GM23338 (cell line): ENCODE data around the gene PAK1. TPM values are rescaled to one million over a fixed set of nuclear protein-coding genes. Genes with fewer than 3 reads are reported as not detected.
A peak's percentile ranks its signal among the peaks of the same experiment; 100 is the strongest.

Source experiments
- ATAC-seq: fragments of 200-7000 bp; cut with Tn5 transposase; 3 replicates; pipeline ENCODE4 v1.9.1; 2020
- DNase-seq: peaks from one replicate; pipeline ENCODE4 v3.0.0-alpha.2; 2015; ENCODE audit warnings: low spot score
- H2AFZ ChIP-seq: fragments of 200-600 bp; sonication (generic); 2 replicates; pipeline ENCODE4 v1.8.0; 2016; ENCODE audit warnings: antibody characterized with exemption, mild to moderate bottlenecking, moderate library complexity
- H3F3A ChIP-seq: fragments of 200-600 bp; sonication (generic); replicated peaks from 2 replicates; pipeline ENCODE4 v1.8.0; 2017; ENCODE audit warnings: antibody characterized with exemption, mixed run types, low read depth
- H3K27ac ChIP-seq: fragments of 200-600 bp; sonication (generic); 2 replicates; pipeline ENCODE4 v1.6.1; 2016; ENCODE audit warnings: low read depth
- H3K27me3 ChIP-seq: fragments of 200-600 bp; sonication (generic); 2 replicates; pipeline ENCODE4 v1.8.0; 2016; ENCODE audit warnings: mild to moderate bottlenecking, mixed run types, moderate library complexity; ENCODE audit not compliant: insufficient read depth
- H3K36me3 ChIP-seq: fragments of 200-600 bp; sonication (generic); 2 replicates; pipeline ENCODE4 v1.8.0; 2016; ENCODE audit warnings: mild to moderate bottlenecking; ENCODE audit not compliant: insufficient read depth
- H3K4me1 ChIP-seq: fragments of 200-600 bp; sonication (generic); 2 replicates; pipeline ENCODE4 v1.8.0; 2016; ENCODE audit warnings: mild to moderate bottlenecking, moderate library complexity; ENCODE audit not compliant: insufficient read depth
- H3K4me2 ChIP-seq: fragments of 200-600 bp; sonication (generic); 2 replicates; pipeline ENCODE4 v1.7.1; 2017; ENCODE audit warnings: mixed run types
- H3K4me3 ChIP-seq: fragments of 200-600 bp; sonication (generic); 2 replicates; pipeline ENCODE4 v1.6.1; 2016; ENCODE audit warnings: mixed run types
- H3K79me2 ChIP-seq: fragments of 200-600 bp; sonication (generic); replicated peaks from 2 replicates; pipeline ENCODE4 v1.8.0; 2017; ENCODE audit warnings: mild to moderate bottlenecking; ENCODE audit not compliant: insufficient read depth
- H3K9me2 ChIP-seq: fragments of 200-600 bp; sonication (generic); 2 replicates; pipeline ENCODE4 v1.8.0; 2017; ENCODE audit not compliant: insufficient read depth
- H4K20me1 ChIP-seq: fragments of 200-600 bp; sonication (generic); replicated peaks from 2 replicates; pipeline ENCODE4 v1.8.0; 2017; ENCODE audit warnings: mild to moderate bottlenecking; ENCODE audit not compliant: insufficient read depth
- H3K27ac Mint-ChIP-seq: 2 replicates; pipeline ENCODE4 v1.8.0; 2020; ENCODE audit warnings: inconsistent platforms, mild to moderate bottlenecking, moderate library complexity, mixed read lengths
- H3K27me3 Mint-ChIP-seq: 3 replicates; pipeline ENCODE4 v1.8.0; 2022; ENCODE audit warnings: low read depth, mild to moderate bottlenecking, moderate library complexity, mixed read lengths, inconsistent platforms; ENCODE audit not compliant: insufficient read depth, poor library complexity
- H3K36me3 Mint-ChIP-seq: 3 replicates; pipeline ENCODE4 v1.8.0; 2021; ENCODE audit warnings: low read depth, mild to moderate bottlenecking, inconsistent platforms, moderate library complexity, mixed read lengths
- H3K4me1 Mint-ChIP-seq: 3 replicates; pipeline ENCODE4 v1.8.0; 2020; ENCODE audit warnings: mild to moderate bottlenecking, inconsistent platforms, mixed read lengths
- H3K4me3 Mint-ChIP-seq: 3 replicates; pipeline ENCODE4 v1.8.0; 2021; ENCODE audit warnings: moderate library complexity, mild to moderate bottlenecking, inconsistent platforms, mixed read lengths
- H3K9me3 Mint-ChIP-seq: 3 replicates; pipeline ENCODE4 v1.8.0; 2020; ENCODE audit warnings: moderate library complexity, mild to moderate bottlenecking, inconsistent platforms, mixed read lengths
- CREB1 ChIP-seq: fragments of 250-450 bp; sonication (Bioruptor Pico); IDR thresholded peaks from 2 replicates; pipeline ENCODE4 v1.5.0; 2020; ENCODE audit warnings: low read depth, mild to moderate bottlenecking, moderate library complexity
- EZH2phosphoT487 ChIP-seq: fragments of 200-600 bp; sonication (generic); IDR thresholded peaks from one replicate; pipeline ENCODE4 v1.8.1; 2018; ENCODE audit warnings: antibody characterized with exemption; ENCODE audit not compliant: unreplicated experiment
- JUNB ChIP-seq: IDR thresholded peaks from one replicate; pipeline ENCODE4 v1.6.1; 2016; ENCODE audit warnings: antibody characterized with exemption; ENCODE audit not compliant: unreplicated experiment
- NANOG ChIP-seq: IDR thresholded peaks from 2 replicates; pipeline ENCODE4 v1.6.1; 2016; ENCODE audit warnings: antibody characterized with exemption, borderline replicate concordance
- STAT1 ChIP-seq: IDR thresholded peaks from one replicate; pipeline ENCODE4 v1.6.1; 2016; ENCODE audit warnings: antibody characterized with exemption; ENCODE audit not compliant: unreplicated experiment
- polyA plus RNA-seq: library from polyadenylated mRNA; unstranded; fragments of >200 nt; fragmentation: Nextera tagmentation; extraction: Ambion mirVana; gene quantifications from 2 replicates; pipeline ENCODE4 v1.2.1, GENCODE V29; 2016
- total RNA-seq: library from RNA; depleted of rRNA; stranded (reverse); fragments of >200 nt; shearing (Covaris generic); gene quantifications from 2 replicates; pipeline ENCODE4 v1.2.3, GENCODE V29; 2014
- TF ChIP-seq, protein P1 (sequence below): fragments of 250-450 bp; sonication (Bioruptor Pico); IDR thresholded peaks from 2 replicates; pipeline ENCODE4 v1.5.0; 2020; ENCODE audit warnings: mild to moderate bottlenecking, moderate library complexity
- TF ChIP-seq, protein P2 (sequence below): IDR thresholded peaks from 2 replicates; pipeline ENCODE4 v1.6.1; 2016; ENCODE audit warnings: antibody characterized with exemption

PAK1 gene
- total and polyA plus RNA-seq, 2 experiments from 2014 or later = 102 to 175 TPM

DNA sequence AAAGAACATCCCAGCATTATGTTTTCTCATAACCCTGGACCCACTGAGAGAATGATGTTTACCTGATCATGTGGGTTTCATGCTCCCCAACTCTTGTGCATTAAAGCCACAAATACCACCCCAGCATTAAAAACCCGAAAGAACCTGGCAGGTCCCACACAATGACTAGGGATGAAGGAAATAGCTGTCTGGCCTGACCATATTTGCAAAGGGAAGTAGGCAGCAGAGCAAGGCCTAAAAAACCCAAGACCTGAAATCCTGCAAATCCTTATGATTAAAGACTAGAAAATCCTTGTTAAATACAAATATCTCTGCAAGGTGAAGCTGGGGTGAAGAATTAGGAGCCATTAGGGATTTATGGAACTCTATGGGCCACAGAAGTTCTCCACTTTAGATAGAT, 23.7 kb downstream of the PAK1 start:
- Histone ChIP-seq H3K9me2 (no peaks in the 10 kb centered on the region), H3F3A (peaks cover 5% of the 10 kb centered on the region), H4K20me1 (no peaks in the 10 kb centered on the region), H2AFZ (no peak overlapping the region), H3K4me3 (0 out of 2 replicates have a peak overlapping the region, but pooled peaks have one; percentile 2), H3K79me2 (peaks cover 90% of the 10 kb centered on the region), H3K27me3 (no peaks in the 10 kb centered on the region), H3K4me1 (peaks cover 62% of the 10 kb centered on the region), H3K36me3 (no peaks in the 10 kb centered on the region), H3K4me2 (peak overlapping the region; percentile 45), H3K27ac (peak overlapping the region; percentile 92)
- ATAC-seq (no peak), DNase-seq (no peak)
- peaks cover 16% of the 10 kb centered on the region for H3K36me3 Mint-ChIP-seq
- no peaks in the 10 kb centered on the region for H3K9me3 Mint-ChIP-seq
- no peak overlapping the region for H3K4me3 Mint-ChIP-seq
- H3K27me3 Mint-ChIP-seq = no peaks in the 10 kb centered on the region
- no peak for TF ChIP-seq JUNB
- TF ChIP-seq CREB1 (CRISPR knock-in tag) = no peak
- TF ChIP-seq, protein P1, sequence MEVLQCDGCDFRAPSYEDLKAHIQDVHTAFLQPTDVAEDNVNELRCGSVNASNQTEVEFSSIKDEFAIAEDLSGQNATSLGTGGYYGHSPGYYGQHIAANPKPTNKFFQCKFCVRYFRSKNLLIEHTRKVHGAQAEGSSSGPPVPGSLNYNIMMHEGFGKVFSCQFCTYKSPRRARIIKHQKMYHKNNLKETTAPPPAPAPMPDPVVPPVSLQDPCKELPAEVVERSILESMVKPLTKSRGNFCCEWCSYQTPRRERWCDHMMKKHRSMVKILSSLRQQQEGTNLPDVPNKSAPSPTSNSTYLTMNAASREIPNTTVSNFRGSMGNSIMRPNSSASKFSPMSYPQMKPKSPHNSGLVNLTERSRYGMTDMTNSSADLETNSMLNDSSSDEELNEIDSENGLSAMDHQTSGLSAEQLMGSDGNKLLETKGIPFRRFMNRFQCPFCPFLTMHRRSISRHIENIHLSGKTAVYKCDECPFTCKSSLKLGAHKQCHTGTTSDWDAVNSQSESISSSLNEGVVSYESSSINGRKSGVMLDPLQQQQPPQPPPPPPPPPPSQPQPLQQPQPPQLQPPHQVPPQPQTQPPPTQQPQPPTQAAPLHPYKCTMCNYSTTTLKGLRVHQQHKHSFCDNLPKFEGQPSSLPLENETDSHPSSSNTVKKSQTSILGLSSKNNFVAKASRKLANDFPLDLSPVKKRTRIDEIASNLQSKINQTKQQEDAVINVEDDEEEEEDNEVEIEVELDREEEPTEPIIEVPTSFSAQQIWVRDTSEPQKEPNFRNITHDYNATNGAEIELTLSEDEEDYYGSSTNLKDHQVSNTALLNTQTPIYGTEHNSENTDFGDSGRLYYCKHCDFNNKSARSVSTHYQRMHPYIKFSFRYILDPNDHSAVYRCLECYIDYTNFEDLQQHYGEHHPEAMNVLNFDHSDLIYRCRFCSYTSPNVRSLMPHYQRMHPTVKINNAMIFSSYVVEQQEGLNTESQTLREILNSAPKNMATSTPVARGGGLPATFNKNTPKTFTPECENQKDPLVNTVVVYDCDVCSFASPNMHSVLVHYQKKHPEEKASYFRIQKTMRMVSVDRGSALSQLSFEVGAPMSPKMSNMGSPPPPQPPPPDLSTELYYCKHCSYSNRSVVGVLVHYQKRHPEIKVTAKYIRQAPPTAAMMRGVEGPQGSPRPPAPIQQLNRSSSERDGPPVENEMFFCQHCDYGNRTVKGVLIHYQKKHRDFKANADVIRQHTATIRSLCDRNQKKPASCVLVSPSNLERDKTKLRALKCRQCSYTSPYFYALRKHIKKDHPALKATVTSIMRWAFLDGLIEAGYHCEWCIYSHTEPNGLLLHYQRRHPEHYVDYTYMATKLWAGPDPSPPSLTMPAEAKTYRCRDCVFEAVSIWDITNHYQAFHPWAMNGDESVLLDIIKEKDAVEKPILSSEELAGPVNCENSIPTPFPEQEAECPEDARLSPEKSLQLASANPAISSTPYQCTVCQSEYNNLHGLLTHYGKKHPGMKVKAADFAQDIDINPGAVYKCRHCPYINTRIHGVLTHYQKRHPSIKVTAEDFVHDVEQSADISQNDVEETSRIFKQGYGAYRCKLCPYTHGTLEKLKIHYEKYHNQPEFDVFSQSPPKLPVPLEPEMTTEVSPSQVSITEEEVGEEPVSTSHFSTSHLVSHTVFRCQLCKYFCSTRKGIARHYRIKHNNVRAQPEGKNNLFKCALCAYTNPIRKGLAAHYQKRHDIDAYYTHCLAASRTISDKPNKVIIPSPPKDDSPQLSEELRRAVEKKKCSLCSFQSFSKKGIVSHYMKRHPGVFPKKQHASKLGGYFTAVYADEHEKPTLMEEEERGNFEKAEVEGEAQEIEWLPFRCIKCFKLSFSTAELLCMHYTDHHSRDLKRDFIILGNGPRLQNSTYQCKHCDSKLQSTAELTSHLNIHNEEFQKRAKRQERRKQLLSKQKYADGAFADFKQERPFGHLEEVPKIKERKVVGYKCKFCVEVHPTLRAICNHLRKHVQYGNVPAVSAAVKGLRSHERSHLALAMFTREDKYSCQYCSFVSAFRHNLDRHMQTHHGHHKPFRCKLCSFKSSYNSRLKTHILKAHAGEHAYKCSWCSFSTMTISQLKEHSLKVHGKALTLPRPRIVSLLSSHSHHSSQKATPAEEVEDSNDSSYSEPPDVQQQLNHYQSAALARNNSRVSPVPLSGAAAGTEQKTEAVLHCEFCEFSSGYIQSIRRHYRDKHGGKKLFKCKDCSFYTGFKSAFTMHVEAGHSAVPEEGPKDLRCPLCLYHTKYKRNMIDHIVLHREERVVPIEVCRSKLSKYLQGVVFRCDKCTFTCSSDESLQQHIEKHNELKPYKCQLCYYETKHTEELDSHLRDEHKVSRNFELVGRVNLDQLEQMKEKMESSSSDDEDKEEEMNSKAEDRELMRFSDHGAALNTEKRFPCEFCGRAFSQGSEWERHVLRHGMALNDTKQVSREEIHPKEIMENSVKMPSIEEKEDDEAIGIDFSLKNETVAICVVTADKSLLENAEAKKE (CRISPR knock-in tag) = no peak
- TF ChIP-seq, protein P2, sequence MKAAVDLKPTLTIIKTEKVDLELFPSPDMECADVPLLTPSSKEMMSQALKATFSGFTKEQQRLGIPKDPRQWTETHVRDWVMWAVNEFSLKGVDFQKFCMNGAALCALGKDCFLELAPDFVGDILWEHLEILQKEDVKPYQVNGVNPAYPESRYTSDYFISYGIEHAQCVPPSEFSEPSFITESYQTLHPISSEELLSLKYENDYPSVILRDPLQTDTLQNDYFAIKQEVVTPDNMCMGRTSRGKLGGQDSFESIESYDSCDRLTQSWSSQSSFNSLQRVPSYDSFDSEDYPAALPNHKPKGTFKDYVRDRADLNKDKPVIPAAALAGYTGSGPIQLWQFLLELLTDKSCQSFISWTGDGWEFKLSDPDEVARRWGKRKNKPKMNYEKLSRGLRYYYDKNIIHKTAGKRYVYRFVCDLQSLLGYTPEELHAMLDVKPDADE = no peak
- TF ChIP-seq NANOG = no peak
- no peak for TF ChIP-seq EZH2phosphoT487
- TF ChIP-seq STAT1 = no peak
- H3K4me1 Mint-ChIP-seq = peaks cover 71% of the 10 kb centered on the region
- no peak overlapping the region for H3K27ac Mint-ChIP-seq
